Femur (tissue), 1 donor: ENCODE results near the gene IDH3B.

Experiments
- DNase-seq: peaks from one replicate; pipeline ENCODE4 v3.0.0-alpha.2; 2017

IDH3B gene

DNA sequence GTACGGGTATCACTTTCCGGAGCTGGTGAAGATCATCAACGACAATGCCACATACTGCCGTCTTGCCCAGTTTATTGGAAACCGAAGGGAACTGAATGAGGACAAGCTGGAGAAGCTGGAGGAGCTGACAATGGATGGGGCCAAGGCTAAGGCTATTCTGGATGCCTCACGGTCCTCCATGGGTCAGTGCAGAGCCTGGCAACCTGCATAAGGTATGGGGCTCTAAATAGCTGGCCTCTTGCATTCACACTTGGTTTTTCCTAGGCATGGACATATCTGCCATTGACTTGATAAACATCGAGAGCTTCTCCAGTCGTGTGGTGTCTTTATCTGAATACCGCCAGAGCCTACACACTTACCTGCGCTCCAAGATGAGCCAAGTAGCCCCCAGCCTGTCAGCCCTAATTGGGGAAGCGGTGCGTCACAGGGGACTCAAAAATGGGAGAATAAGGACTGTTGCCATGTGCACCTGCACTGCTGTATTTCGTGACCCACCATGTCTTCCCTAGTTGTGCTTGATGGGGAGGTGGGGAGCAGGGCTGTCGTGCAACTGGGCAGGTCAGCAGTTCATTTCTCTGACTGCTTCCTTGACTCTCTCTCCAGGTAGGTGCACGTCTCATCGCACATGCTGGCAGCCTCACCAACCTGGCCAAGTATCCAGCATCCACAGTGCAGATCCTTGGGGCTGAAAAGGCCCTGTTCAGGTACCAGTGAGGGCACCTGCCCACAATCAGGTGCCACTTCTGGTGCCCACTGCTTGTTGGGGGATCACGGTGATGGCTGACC is 8.5 kb downstream of the IDH3B start:
- DNase-seq = no peak

DNA sequence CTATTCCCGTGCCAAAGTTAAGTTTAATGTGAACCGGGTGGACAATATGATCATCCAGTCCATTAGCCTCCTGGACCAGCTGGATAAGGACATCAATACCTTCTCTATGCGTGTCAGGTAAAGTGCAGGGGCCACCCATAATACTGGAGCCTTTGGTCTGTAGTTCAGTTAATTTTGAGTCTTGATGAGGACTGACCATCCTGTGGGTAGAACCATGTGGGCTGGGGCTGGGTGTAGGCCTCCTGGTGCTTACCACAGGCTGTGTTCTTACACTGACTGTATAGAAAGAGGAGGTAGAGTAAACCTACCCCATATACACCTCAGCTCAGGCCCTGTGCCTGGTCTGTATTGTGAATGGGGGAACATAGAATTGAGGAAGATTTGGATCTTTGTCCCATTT is 9.2 kb downstream of the IDH3B start:
- DNase-seq = no peak

DNA sequence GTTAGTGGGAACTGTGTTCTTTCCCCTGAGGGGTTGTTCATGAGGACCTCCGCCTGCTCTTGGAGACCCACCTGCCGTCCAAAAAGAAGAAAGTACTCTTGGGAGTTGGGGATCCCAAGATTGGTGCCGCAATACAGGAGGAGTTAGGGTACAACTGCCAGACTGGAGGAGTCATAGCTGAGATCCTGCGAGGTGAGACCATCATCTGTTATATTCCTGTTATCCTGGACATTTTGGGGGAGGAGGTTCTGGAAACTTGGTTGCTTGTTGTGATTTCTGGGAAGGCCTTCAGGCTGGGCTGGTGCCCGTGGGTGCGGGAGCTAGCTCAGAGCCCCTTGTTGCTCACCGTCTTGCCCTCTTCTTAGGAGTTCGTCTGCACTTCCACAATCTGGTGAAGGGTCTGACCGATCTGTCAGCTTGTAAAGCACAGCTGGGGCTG is 9.6 kb downstream of the IDH3B start:
- no peak for DNase-seq

DNA sequence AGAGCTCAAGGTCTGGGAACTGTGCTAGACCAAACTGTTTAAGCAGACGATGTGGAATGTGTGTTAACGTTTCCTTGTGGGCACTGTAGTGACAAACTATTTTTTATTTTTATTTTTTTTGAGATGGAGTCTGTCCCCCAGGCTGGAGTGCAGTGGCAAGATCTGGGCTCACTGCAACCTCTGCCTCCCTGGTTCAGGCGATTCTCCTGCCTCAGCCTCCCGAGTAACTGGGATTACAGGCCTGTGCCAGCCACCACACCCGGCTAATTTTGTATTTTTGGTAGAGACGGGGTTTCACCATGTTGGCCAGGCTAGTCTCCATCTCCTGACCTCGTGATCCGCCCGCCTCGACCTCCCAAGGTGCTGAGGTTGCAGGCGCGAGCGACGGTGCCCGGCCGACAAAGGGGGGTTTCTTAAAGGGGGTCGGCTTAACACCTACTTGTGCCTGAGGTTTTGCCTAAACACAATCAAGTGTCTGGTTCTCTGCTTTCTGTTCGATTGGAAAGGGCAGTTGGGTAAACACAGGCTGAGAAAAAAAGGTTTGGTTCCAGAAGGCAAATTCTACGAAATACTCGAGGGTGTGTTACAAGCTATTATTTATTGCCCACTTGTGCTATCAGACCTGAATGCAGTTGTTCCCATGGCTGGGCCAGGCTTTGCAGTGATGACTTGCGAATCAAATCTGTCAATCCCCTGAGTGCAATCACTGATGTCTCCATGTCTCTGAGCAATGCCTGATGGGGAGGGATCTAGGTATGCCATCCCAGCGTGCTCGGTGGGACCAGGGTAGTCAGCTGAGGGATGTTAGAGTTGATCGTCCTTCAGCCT is 10.2 kb downstream of the IDH3B start:
- DNase-seq = no peak

DNA sequence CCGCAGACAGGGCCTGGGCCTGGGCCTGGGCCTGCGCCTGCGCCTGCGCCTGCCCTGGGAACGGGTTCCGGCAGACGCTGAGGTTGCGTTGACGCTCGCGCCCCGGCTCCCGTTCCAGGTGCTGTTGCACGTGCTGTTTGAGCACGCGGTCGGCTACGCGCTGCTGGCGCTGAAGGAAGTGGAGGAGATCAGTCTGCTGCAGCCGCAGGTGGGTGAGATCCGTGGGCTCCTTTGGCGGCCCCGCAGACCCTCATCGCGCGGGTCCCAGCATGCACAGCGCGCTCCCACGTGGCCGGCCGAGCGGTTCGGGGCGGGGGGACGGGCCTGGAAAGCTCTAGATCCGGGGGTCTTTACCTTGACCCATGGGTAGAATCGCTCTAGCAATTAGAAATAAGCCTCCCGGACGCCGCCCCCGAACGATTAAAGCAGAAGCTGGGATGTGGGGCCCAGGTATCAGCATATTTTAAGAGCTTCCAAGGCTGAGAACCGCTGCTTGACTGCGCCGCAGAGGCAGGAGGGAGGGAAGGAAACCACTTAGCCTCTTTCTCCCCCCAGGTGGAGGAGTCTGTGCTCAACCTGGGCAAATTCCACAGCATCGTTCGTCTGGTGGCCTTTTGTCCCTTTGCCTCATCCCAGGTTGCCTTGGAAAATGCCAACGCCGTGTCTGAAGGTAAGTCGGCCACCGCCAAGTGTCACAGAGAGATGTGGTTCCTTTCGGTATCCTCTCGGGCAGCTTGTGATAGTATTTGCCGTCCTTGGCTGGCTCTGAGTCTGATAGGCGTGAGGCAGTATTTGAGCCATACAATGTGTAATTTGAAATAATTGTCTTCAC is 11.1 kb downstream of the IDH3B start:
- peak; percentile 66 for DNase-seq

DNA sequence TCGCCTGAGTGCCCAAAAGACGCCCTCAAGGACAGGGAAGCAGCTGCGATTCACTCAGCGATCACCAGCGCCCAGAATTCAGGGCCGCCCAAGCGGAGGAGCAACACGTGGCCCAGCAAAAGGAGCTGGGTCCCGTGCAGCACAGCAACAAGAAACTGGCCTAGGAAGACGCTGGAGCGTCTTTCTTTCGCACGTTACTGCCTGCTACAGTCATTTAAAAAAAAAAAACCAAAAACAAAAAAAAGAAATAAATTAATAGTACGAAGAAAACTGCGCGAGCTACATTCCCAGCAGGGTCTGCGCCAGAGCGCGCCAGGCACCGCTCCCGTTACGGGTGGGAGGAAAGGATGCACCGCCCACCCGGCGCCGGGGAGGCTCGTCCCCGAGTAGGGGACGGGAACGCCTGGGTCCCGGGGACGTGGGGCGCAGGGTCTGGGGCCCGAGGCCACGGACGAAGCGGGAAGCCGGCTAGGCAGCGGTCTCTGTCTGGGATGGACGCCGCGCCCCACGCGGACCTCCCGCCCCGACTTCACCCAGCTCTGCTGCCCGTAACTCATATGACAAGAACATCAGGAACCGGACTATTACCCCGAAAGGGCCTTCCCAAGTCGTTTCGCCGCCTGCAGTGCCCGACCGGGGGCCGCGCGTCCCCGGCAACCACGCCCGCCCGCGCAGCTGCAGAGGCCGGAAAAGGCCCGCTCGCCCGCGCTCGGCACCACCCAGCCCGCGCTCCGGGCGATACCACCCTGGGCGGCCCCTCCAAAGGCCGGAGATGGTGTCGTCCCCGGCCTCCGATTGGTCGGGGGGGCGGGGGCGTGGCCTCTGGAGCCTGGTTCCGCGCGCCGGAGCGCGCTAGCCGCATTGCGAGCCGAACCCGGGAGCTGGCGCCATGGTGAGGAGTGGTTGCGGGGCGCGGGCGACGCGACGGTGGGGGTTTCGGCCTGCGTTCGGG is 12.0 kb downstream of the IDH3B start, which contains the start of gene NOP56:
Gene NOP56 (plus strand): TSS at position 861 of the 952 bp plus-strand sequence. CDS start 29 bp downstream, at position 890.
- peak; percentile 96 for DNase-seq

DNA sequence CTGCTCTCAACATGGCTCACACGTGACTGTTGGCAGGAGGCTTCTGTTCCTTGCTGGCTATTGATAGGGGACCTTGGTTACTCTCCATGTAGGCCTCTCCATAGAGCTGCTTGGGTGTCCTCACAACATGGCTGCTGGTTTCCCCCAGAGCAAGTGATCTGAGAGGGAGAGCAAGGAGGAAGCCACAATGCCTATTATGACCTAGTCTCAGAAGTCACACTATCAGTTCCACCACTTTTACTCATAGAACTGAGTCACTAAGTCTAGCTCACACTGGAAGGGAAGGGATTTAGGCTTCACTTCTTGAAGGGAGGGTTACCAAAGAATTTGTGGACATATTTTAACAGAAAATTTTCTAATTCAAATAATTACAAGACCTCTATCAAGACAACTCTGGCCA is 20.3 kb downstream of the IDH3B start:
- no peak for DNase-seq

DNA sequence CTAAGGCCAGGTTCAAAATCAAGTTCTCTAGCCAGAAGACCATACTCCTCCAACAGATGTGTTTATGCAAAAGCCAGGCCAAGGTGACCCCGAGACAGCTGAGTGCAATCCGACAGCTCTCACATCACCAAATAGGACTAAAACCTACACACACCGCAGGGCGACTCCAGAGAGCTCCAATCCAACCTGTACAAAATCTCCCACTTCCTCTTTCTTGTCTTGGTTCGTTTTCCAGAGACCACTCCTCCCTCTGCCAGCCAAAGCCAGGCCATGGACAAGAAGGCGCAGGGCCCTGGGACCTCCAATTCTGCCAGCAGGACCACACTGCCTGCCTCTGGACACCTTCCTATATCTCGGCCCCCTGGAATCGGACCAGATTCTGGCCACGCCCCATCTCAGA is 23.1 kb downstream of the IDH3B start:
- no peak for DNase-seq

DNA sequence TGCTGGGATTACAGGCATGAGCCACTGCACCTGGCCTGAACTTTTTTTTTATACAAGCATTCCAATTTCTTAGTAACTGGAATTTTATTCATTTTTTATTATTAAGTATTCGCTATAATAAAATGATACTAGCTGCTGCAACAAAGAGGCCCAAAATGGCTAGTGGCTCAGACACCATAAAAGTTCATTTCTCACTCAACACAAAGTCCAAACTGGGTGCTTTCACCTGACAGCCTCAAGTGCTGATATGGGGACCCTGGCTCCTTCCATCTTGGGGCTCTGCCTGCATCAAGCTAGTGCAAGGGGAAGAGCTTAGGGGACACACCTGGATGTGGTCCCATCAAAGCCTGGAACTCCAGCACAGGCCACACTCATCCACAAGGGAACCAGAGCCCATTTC is 23.8 kb downstream of the IDH3B start:
- DNase-seq = no peak

DNA sequence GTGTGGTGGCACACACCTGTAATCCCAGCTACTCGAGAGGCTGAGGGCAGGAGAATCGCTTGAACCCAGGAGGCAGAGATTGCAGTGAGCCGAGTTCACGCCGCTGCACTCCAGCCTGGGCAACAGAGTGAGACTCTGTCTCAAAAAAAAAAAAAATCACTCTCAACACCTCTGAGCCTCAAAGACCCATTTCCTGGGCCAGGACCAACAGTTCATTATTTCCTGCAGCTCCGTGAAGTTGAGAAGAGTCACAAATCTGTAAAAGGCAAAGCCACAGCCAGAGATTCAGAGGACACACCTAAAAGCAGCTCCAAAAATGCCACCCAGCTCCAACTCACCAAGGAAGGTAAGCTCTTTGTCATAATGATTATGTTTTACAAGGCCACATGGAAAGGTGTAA is 26.8 kb downstream of the IDH3B start:
- DNase-seq = no peak

DNA sequence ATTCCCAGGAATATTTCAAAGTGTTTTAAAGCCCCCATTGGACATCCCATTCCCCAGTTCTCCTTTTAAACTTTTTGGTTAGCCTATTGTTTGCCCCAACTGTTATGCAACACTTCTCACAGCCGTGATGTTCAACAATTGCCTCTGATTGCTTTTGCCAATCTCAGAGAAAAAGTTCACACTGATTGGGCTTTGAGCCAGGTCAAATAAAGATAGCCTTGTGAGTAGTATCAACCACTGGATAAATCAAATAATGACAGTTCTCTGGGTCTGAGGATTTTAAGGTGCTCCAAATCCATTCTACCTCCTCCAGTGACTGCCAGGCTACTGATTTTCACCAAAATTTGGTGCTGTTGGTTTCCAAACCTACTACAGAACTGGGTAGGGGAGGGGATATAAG is 30.6 kb downstream of the IDH3B start:
- no peak for DNase-seq

DNA sequence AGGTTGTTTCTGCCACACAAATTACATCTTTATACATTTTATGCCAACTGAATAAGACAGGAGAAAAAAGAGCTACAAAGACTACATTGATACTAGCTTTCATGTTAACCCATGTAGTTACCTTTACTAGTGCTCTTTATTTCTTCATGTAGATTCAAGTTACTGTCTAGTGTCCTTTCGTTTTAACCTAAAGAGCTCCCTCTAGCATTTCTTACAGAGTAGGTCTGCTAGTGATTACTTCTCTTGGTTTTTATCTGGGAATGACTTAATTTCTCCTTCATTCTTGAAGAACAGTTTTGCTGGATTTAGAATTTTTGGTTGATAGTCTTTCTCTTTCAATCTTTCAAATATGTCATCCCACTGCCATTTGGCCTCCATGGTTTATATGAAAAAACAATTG is 32.8 kb downstream of the IDH3B start:
- no peak for DNase-seq

DNA sequence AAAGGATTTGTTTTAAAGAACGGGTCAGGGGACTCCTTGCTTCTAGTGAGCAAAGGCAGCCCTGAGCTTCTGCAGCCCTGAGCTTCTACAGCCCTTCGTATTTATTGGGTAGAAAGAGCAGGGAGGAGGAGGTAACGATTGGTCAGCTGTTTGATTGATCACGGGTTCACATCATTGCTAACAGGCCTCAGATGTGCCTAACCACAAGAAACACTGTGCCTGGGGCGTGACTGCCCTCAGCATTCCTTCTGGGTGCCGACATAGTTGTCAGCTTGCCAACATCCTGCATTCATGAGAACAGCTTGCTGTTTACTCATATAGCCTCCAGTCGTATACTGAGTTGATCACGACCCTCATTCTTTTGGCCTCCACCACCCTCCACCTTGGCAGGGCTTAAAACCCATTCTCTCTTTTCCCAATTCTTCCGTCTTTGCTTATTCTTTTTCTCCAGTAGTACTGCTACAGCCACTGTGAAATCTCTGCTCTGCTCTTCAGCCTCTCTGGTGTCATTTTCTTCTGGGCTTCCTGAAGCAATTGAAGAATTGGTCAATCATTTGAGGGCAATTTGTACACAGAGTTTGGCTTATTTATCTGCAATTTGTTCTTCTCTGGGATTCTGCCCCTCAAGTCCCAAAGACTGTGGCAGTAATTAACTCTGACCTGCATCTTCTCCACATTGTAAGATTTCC is 37.0 kb downstream of the IDH3B start:
- no peak for DNase-seq

DNA sequence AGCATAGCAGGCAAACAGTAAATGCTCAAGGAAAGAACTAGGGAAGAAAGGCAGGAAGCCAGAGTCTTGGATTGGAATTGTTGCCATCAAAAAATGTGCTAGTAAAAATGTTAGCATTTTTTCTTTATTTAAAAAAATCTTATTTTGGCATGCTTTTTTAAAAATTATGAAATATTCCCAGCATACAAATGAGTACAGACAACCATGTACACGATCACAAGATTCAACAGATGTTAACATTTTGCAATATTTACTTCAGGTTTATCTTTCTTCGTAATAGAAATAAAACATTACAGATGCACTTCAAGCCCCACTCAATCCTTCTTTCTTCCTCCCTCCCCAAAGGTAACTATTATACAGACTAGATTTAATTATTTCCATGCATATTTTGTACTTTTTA is 39.0 kb downstream of the IDH3B start:
- no peak for DNase-seq

DNA sequence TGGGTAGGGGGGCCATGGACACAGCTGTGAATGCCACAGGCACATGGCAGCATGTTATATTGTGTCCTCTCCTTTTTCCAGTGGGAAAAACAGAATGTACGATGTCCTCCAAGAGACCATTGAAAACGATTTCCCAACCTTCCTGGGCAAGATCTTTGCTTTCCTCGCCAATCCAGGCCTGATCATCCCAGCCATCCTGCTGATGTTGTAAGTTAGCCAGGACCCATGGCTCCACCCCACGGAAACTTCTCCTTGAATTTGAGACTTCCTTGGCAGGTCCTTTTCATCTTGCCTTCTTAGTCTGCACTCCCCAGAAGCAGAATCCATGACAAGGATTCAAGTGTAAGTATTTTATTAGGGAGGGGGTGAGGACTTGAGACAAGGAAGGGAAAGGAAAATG is 39.8 kb downstream of the IDH3B start:
- no peak for DNase-seq

DNA sequence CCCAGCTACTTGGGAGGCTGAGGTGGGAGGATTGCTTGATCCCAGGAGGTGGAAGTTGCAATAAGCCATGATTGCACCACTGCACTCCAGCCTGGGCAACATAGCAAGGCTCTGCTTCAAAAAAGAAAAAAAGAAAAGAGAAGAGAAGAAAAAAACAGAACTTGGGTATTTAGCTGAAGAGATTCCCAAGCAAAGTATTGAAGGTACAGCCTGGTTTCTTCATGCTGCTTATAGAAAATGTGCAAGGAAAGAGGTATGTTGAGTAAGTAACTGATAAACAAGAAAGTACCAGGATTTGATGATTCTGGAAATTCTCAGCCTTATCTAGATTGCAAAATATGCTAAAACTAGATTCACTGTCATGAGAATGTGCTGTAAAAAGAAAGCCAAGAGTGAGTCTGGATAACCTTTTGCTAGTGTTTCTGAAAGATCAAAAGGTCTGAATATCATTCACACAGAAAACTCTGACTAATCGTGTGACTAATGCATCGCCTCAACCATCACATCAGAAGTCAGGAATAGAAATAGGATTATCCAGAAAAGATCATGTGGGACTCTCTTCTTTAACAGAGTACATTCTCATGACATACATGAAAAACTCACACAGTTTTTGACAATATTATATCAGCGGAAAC is 43.9 kb downstream of the IDH3B start:
- no peak for DNase-seq

DNA sequence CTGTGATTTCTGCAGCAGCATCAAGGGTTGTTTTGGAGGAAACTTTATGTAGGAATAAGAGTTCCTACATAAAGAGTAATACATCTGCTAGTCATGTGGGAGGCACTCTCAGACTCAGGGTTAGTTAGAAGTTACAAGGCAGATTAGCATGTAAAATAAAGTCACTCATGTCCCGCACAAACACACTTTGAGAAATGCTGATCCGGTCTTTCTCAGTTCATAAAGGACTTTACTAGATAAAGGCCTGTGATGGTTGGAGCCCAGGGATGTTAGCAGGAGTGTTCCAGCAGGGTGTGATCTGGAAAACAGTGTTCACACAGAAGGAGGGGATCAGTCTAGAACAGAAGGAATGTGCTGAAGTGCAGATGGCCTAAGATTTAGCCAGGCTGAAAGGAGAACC is 44.7 kb downstream of the IDH3B start:
- DNase-seq = no peak

DNA sequence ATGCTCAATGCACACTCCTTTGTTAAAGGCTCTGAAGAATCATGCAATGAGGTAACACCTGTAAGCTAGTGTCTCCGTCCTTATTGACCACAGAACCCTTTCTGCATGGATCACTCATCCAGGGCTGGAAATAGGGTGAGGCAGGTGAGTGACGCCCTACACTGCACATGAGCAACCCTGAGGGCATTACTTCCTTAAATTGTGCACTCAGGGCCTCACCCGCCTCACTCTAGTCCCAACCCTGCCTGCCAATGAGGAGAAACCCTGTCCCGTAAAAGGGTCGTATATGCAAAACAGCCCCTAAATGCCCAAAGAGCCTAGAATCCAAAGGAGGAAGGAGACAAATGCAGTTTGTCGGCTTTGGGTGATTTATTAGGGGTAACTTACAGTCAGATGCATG is 45.2 kb downstream of the IDH3B start:
- no peak for DNase-seq

DNA sequence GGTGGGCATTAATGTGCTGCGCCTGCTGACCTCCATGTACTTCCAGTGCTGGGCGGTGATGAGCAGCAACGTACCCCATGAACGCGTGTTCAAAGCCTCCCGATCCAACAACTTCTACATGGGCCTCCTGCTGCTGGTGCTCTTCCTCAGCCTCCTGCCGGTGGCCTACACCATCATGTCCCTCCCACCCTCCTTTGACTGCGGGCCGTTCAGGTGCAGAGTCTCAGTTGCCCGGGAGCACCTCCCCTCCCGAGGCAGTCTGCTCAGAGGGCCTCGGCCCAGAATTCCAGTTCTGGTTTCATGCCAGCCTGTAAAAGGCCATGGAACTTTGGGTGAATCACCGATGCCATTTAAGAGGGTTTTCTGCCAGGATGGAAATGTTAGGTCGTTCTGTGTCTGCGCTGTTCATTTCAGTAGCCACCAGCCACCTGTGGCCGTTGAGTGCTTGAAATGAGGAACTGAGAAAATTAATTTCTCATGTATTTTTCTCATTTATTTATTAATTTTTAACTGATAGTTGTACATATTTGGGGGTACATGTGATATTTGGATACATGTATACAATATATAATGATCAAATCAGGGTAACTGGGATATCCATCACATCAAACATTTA is 46.8 kb downstream of the IDH3B start:
- DNase-seq = no peak

DNA sequence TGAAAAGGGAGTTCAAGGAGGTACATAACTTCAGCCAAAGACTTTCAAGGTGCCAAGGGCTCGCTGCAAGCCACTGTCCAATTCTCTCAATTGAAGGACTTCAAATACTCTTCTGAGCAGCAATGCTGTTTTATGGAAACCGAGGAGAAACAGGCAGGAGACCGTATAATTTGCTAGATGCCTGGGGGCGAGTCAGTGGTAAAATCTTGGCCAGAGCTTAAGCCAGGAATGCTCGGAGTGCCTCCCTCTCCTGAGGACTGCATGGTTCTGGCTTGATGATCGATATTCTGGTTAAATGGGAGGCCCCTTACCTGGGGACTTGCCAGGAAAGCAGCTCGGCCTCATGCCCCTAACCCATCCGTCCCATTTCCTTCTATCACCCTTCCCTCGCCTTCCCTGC is 47.4 kb downstream of the IDH3B start:
- no peak for DNase-seq
